ENCODE data around the gene SELENOO.

DNA sequence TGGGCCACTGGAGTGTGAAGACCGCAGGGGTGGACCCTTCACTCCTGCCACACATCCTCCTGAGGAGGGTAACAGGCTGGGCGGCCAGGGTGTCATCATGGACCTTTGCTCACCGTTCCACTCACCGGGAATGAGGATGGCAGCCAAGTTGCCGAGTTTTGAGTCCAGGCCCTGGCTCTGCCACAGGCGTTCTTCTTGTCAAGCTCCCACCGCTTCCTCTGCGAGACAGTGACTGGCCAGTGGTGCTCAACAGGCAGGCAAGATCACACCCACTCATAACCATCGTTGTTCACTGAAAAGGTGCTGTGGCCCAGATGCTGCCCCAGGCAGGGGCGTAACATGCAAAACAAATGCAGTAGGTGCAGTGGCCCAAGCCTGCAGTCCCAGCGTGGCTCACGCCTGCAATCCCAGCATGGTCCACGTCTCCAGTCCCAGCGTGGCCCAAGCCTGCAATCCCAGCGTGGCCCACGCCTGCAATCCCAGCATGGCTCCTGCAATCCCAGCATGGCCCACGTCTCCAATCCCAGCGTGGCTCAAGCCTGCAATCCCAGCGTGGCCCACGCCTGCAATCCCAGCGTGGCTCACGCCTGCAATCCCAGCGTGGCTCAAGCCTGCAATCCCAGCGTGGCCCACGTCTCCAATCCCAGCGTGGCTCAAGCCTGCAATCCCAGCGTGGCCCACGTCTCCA lies 35.2 kb upstream of the SELENOO start:
- TF ChIP-seq EP300 (IDR thresholded peaks at IDR 0.05) (no peak), POLR2A (IDR thresholded peaks at IDR 0.05) (no peak), CTCF (IDR thresholded peaks at IDR 0.05) (no peak)

Measured in ovary (tissue), 3 donors.